SK-N-MC (cell line): ENCODE data around the gene VAV2.

Source experiments
- EZH2 ChIP-seq: fragments of 200-600 bp; sonication (generic); IDR thresholded peaks from one replicate; pipeline ENCODE4 v1.6.1; 2017; ENCODE audit warnings: antibody characterized with exemption
- FOXP2 ChIP-seq: optimal IDR thresholded peaks from 2 replicates; pipeline ENCODE3; 2011; ENCODE audit warnings: mild to moderate bottlenecking, moderate library complexity; ENCODE audit not compliant: insufficient read depth; ENCODE audit errors: extremely low read length, control extremely low read depth
- POLR2AphosphoS5 ChIP-seq: IDR thresholded peaks from 2 replicates; pipeline ENCODE4 v1.6.1; 2012; ENCODE audit warnings: mild to moderate bottlenecking, low read depth, low read length, borderline replicate concordance

- TF ChIP-seq POLR2AphosphoS5 = no peak
- TF ChIP-seq EZH2 = no peak
- TF ChIP-seq FOXP2 = no peak
Measured at GRCh38 chr9:133999851-134000265, 7.7 kb upstream of the VAV2 start.
